Measurements from ENCODE around the gene HDAC9.

DNA sequence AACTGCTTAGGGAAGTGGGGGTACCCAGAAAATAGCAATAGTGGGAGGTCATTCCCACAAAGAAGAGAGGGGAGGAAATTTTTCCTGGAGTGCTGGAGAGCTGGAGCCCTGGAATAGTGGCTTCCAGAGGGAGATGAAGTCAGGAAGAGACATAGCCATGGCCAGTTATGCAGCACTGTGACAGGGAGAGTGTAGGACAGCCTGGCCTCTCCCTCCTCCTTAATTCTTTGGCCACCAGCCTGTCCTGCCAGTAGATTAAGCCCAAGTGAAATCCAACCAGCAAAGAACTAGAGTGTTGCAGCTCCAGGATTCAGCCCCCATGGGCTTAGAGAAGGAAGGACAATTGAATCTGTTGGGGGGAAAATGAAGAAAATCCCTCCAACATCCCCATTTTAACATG, 130.5 kb downstream of the HDAC9 start:
- TF ChIP-seq TAF1 (IDR thresholded peaks at IDR 0.05; ENCODE audit: borderline replicate concordance, low read depth, low read length) (no peak), POLR2A (IDR thresholded peaks at IDR 0.05; ENCODE audit: low read depth, low read length) (no peak)

All from GM12892 (cell line).